Neural cell (in vitro differentiated cells): ENCODE results near the gene FOXS1.

Experiments used
- EP300 ChIP-seq: fragments of 450-650 bp; conservative IDR thresholded peaks from 2 replicates; pipeline ENCODE4 v1.6.1; 2014; ENCODE audit warnings: antibody characterized with exemption, mild to moderate bottlenecking, moderate library complexity; ENCODE audit not compliant: poor library complexity, severe bottlenecking
- EZH2 ChIP-seq: fragments of 200-600, 300-800 bp; shearing (Covaris generic), sonication (generic); IDR thresholded peaks from 2 replicates; pipeline ENCODE4 v1.6.1; 2014; ENCODE audit warnings: antibody characterized with exemption, low read length, borderline replicate concordance, mild to moderate bottlenecking; ENCODE audit not compliant: insufficient read depth, poor library complexity, severe bottlenecking
- RAD21 ChIP-seq: fragments of 450-650 bp; conservative IDR thresholded peaks from 2 replicates; pipeline ENCODE4 v1.6.1; 2014; ENCODE audit warnings: antibody characterized with exemption, mild to moderate bottlenecking, moderate library complexity
- TF ChIP-seq, protein P1 (sequence below): fragments of 450-650 bp; IDR thresholded peaks from 2 replicates; pipeline ENCODE4 v1.5.1; 2014; ENCODE audit warnings: antibody characterized with exemption, mild to moderate bottlenecking, moderate library complexity; ENCODE audit not compliant: poor library complexity, severe bottlenecking
- TF ChIP-seq, protein P2 (sequence below): IDR thresholded peaks from 2 replicates; pipeline ENCODE4 v1.6.1; 2012; ENCODE audit warnings: borderline replicate concordance

DNA sequence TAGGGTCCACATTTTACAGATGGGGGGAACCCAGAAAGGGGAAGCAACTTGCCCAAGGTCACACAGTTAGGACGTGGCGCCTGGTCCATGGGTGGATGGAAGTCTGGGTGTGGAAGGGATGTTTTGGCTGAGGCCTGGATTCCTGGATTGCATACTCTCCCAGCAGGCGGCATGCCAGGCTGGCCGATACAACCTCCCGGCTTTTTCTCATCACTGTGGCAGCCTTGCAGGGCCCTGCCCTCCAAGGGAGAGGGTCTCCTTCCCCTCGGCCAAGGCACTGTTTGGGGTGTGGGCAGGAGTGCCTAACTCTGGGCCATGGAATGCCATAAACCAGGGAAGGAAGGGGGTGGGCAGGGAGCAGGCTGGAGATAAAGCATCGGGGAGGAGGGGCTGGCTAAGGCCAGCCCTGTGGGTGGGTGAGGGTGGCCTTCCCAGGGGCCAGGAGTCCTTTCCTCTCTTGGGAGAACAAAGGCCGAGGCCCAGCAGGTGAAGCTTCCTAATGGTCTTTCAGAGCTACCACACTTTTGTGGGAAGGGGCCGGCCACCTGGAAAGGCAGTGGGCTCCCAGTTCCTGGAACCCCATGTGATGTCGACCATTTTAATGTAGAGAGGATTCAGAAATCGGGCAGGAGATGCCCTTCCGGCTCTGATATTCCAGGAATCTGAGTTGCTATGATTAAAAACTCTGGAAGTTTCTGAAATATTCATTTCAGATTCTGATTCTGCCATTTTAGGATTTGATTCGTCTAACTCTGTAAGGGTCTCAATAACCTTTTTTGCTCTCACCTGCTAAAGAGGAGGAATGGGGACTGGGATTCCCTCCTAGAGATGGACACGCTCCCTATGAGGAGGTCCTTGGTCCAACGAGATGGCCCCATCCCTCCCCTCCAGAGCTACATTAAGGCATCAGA is 4.2 kb downstream of the FOXS1 start:
- TF ChIP-seq, protein P1, sequence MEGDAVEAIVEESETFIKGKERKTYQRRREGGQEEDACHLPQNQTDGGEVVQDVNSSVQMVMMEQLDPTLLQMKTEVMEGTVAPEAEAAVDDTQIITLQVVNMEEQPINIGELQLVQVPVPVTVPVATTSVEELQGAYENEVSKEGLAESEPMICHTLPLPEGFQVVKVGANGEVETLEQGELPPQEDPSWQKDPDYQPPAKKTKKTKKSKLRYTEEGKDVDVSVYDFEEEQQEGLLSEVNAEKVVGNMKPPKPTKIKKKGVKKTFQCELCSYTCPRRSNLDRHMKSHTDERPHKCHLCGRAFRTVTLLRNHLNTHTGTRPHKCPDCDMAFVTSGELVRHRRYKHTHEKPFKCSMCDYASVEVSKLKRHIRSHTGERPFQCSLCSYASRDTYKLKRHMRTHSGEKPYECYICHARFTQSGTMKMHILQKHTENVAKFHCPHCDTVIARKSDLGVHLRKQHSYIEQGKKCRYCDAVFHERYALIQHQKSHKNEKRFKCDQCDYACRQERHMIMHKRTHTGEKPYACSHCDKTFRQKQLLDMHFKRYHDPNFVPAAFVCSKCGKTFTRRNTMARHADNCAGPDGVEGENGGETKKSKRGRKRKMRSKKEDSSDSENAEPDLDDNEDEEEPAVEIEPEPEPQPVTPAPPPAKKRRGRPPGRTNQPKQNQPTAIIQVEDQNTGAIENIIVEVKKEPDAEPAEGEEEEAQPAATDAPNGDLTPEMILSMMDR = no peak
- TF ChIP-seq, protein P2, sequence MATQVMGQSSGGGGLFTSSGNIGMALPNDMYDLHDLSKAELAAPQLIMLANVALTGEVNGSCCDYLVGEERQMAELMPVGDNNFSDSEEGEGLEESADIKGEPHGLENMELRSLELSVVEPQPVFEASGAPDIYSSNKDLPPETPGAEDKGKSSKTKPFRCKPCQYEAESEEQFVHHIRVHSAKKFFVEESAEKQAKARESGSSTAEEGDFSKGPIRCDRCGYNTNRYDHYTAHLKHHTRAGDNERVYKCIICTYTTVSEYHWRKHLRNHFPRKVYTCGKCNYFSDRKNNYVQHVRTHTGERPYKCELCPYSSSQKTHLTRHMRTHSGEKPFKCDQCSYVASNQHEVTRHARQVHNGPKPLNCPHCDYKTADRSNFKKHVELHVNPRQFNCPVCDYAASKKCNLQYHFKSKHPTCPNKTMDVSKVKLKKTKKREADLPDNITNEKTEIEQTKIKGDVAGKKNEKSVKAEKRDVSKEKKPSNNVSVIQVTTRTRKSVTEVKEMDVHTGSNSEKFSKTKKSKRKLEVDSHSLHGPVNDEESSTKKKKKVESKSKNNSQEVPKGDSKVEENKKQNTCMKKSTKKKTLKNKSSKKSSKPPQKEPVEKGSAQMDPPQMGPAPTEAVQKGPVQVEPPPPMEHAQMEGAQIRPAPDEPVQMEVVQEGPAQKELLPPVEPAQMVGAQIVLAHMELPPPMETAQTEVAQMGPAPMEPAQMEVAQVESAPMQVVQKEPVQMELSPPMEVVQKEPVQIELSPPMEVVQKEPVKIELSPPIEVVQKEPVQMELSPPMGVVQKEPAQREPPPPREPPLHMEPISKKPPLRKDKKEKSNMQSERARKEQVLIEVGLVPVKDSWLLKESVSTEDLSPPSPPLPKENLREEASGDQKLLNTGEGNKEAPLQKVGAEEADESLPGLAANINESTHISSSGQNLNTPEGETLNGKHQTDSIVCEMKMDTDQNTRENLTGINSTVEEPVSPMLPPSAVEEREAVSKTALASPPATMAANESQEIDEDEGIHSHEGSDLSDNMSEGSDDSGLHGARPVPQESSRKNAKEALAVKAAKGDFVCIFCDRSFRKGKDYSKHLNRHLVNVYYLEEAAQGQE = no peak
- TF ChIP-seq EZH2 (no peak), RAD21 (no peak), EP300 (no peak)
